Esophagus (tissue), 2 donors: ENCODE results near the gene RAPH1. TPM values are rescaled to one million over a fixed set of nuclear protein-coding genes. Genes with fewer than 3 reads are reported as not detected.

Experiments
- H3K27ac ChIP-seq, 2 donors: one replicate each; pipeline ENCODE4 v1.5.1; 2013; ENCODE audit warnings: low read depth in 2 of 2, mild to moderate bottlenecking in 2 of 2, inconsistent platforms in 1 of 2, low read length in 1 of 2, moderate library complexity in 1 of 2
- H3K27me3 ChIP-seq, 2 donors: one replicate each; pipeline ENCODE4 v1.6.1; 2013; ENCODE audit warnings: low read length in 2 of 2, control low read depth in 1 of 2, mild to moderate bottlenecking in 1 of 2; ENCODE audit not compliant: insufficient read depth in 2 of 2, control insufficient read depth in 1 of 2
- H3K36me3 ChIP-seq, 2 donors: one replicate each; pipeline ENCODE4 v1.6.1; 2013; ENCODE audit warnings: low read length in 1 of 2; ENCODE audit not compliant: control insufficient read depth in 2 of 2, insufficient read depth in 2 of 2
- H3K4me1 ChIP-seq, 2 donors: one replicate each; pipeline ENCODE4 v1.6.1; 2013; ENCODE audit warnings: low read length in 1 of 2; ENCODE audit not compliant: control insufficient read depth in 2 of 2, insufficient read depth in 2 of 2
- H3K4me3 ChIP-seq, 2 donors: one replicate each; pipeline ENCODE4 v1.5.1; 2013; ENCODE audit warnings: low read length in 2 of 2, mild to moderate bottlenecking in 2 of 2, low read depth in 1 of 2, moderate library complexity in 1 of 2
- H3K9me3 ChIP-seq, 2 donors: one replicate each; pipeline ENCODE4 v1.6.1; 2013; ENCODE audit warnings: mild to moderate bottlenecking in 2 of 2, low read depth in 1 of 2, low read length in 1 of 2, moderate library complexity in 1 of 2; ENCODE audit not compliant: control insufficient read depth in 2 of 2, insufficient read depth in 1 of 2
- WGBS, 2 donors: extraction: QIAGEN DNeasy Blood & Tissue Kit; methylation state at CpG; one replicate each; pipeline ENCODE4 v1.1.7; 2013; 5-methylcytosine and 5-hydroxymethylcytosine counted together
- polyA plus RNA-seq, 2 donors: library from polyadenylated mRNA; stranded (reverse); fragments of 200-250 nt; gene quantifications; one replicate each; pipeline ENCODE4 v1.2.3, GENCODE V29; 2013
- donor health status: healthy with polysubstance abuse.
- donor health status: Bipolar disorder and iron deficiency.

RAPH1 gene
- polyA plus RNA-seq, 2 donors = 3.8 to 5.0 TPM

GRCh38 chr2:203574824-203575223 lies 39.7 kb upstream of the RAPH1 start:
- no peak overlapping the region for H3K4me3 ChIP-seq
- no peak overlapping the region for H3K27ac ChIP-seq
- H3K4me1 ChIP-seq = no peaks in the 10 kb centered on the region
- no peaks in the 10 kb centered on the region for H3K27me3 ChIP-seq
- H3K36me3 ChIP-seq = no peaks in the 10 kb centered on the region
- no peaks in the 10 kb centered on the region for H3K9me3 ChIP-seq
- 53 to 73% methylated on average over 6 of the region's 6 CpGs for WGBS, 2 donors

- Histone ChIP-seq H3K4me1 (no peaks in the 10 kb centered on the region), H3K36me3 (no peaks in the 10 kb centered on the region), H3K27me3 (no peaks in the 10 kb centered on the region), H3K9me3 (no peaks in the 10 kb centered on the region), H3K4me3 (no peak overlapping the region), H3K27ac (no peak overlapping the region)
- WGBS, 2 donors = 96% methylated on average over 7 of the region's 7 CpGs
These were observed 37.2 kb upstream of the RAPH1 start for GRCh38 chr2:203572316-203572715.

- WGBS, 2 donors = 77 to 78% methylated on average over 8 of the region's 8 CpGs
- Histone ChIP-seq H3K4me3 (no peak overlapping the region), H3K27ac (no peak overlapping the region), H3K36me3 (no peaks in the 10 kb centered on the region), H3K9me3 (no peaks in the 10 kb centered on the region), H3K4me1 (no peaks in the 10 kb centered on the region), H3K27me3 (no peaks in the 10 kb centered on the region)
These were observed 34.7 kb upstream of the RAPH1 start for GRCh38 chr2:203569677-203570316.

GRCh38 chr2:203567691-203568090 lies 32.6 kb upstream of the RAPH1 start:
- Histone ChIP-seq H3K9me3 (no peaks in the 10 kb centered on the region), H3K36me3 (no peaks in the 10 kb centered on the region), H3K4me3 (no peak overlapping the region), H3K27me3 (no peaks in the 10 kb centered on the region), H3K27ac (no peak overlapping the region), H3K4me1 (no peaks in the 10 kb centered on the region)
- WGBS, 2 donors = 63 to 69% methylated on average over 1 of the region's 1 CpG

GRCh38 chr2:203566161-203566560 lies 31.1 kb upstream of the RAPH1 start:
- H3K27ac ChIP-seq = no peak overlapping the region
- H3K9me3 ChIP-seq = no peaks in the 10 kb centered on the region
- no peaks in the 10 kb centered on the region for H3K36me3 ChIP-seq
- no peaks in the 10 kb centered on the region for H3K4me1 ChIP-seq
- no peak overlapping the region for H3K4me3 ChIP-seq
- H3K27me3 ChIP-seq = no peaks in the 10 kb centered on the region
- 89 to 93% methylated on average over 4 of the region's 4 CpGs for WGBS, 2 donors

GRCh38 chr2:203565076-203565475 lies 30.0 kb upstream of the RAPH1 start:
- no peaks in the 10 kb centered on the region for H3K4me1 ChIP-seq
- no peaks in the 10 kb centered on the region for H3K9me3 ChIP-seq
- H3K27me3 ChIP-seq = no peaks in the 10 kb centered on the region
- no peak overlapping the region for H3K27ac ChIP-seq
- H3K36me3 ChIP-seq = no peaks in the 10 kb centered on the region
- no peak overlapping the region for H3K4me3 ChIP-seq

- H3K9me3 ChIP-seq = no peaks in the 10 kb centered on the region
- H3K4me3 ChIP-seq = no peak overlapping the region
- 64 to 66% methylated on average over 2 of the region's 2 CpGs for WGBS, 2 donors
- H3K27ac ChIP-seq = peak overlapping the region in 1 of 2 donors; percentile 25
- no peaks in the 10 kb centered on the region for H3K36me3 ChIP-seq
- no peaks in the 10 kb centered on the region for H3K27me3 ChIP-seq
- no peaks in the 10 kb centered on the region for H3K4me1 ChIP-seq
These were observed 27.2 kb upstream of the RAPH1 start for GRCh38 chr2:203562268-203562667.

GRCh38 chr2:203559641-203560040 lies 24.5 kb upstream of the RAPH1 start:
- Histone ChIP-seq H3K36me3 (no peaks in the 10 kb centered on the region), H3K27ac (no peak overlapping the region), H3K9me3 (no peaks in the 10 kb centered on the region), H3K27me3 (no peaks in the 10 kb centered on the region), H3K4me1 (no peaks in the 10 kb centered on the region), H3K4me3 (no peak overlapping the region)
- 40 to 67% methylated on average over 1 of the region's 1 CpG for WGBS, 2 donors

- Histone ChIP-seq H3K9me3 (no peaks in the 10 kb centered on the region), H3K27me3 (no peaks in the 10 kb centered on the region), H3K4me1 (no peaks in the 10 kb centered on the region), H3K27ac (no peak overlapping the region), H3K36me3 (no peaks in the 10 kb centered on the region), H3K4me3 (no peak overlapping the region)
- WGBS, 2 donors = 94 to 100% methylated on average over 1 of the region's 1 CpG
These were observed 18.7 kb upstream of the RAPH1 start for GRCh38 chr2:203553784-203554183.

GRCh38 chr2:203551778-203552177 lies 16.7 kb upstream of the RAPH1 start:
- WGBS, 2 donors = 56 to 66% methylated on average over 3 of the region's 3 CpGs
- Histone ChIP-seq H3K4me1 (no peaks in the 10 kb centered on the region), H3K9me3 (no peaks in the 10 kb centered on the region), H3K4me3 (no peak overlapping the region), H3K27me3 (no peaks in the 10 kb centered on the region), H3K27ac (no peak overlapping the region), H3K36me3 (no peaks in the 10 kb centered on the region)
